Type B pancreatic cell (in vitro differentiated cells): ENCODE measurements around the gene PTS. TPM values are rescaled to one million over a fixed set of nuclear protein-coding genes. Genes with fewer than 3 reads are reported as not detected.

Experiments used
- DNase-seq: peaks from one replicate; pipeline ENCODE4 v3.0.0; 2021; ENCODE audit warnings: mixed read lengths; ENCODE audit not compliant: unreplicated experiment; ENCODE audit errors: extremely low spot score
- H3K27ac Mint-ChIP-seq: 2 replicates; pipeline ENCODE4 v1.8.0; 2021; ENCODE audit warnings: mild to moderate bottlenecking, mixed read lengths
- H3K27me3 Mint-ChIP-seq: 2 replicates; pipeline ENCODE4 v1.8.0; 2021; ENCODE audit warnings: mixed read lengths
- H3K36me3 Mint-ChIP-seq: 2 replicates; pipeline ENCODE4 v1.8.0; 2021; ENCODE audit warnings: mixed read lengths
- H3K4me1 Mint-ChIP-seq: one replicate; pipeline ENCODE4 v1.8.0; 2021; ENCODE audit warnings: mixed read lengths; ENCODE audit not compliant: unreplicated experiment
- H3K4me3 Mint-ChIP-seq: 2 replicates; pipeline ENCODE4 v1.8.0; 2021; ENCODE audit warnings: mild to moderate bottlenecking, mixed read lengths
- H3K9me3 Mint-ChIP-seq: 2 replicates; pipeline ENCODE4 v1.8.0; 2021; ENCODE audit warnings: mixed read lengths
- long read RNA-seq: library from polyadenylated mRNA; unstranded; transcript quantifications from one replicate; pipeline ENCODE4 v2.0.0, GENCODE V29; 2020
- total RNA-seq: library from RNA; stranded (reverse); gene quantifications from 2 replicates; pipeline ENCODE4 v1.2.1, GENCODE V29; 2021; ENCODE audit warnings: low replicate concordance
- TF ChIP-seq, protein P1 (sequence below): fragments of 200-600 bp; sonication (generic); conservative IDR thresholded peaks from 2 replicates; pipeline ENCODE4 v1.5.0; 2021; ENCODE audit warnings: antibody characterized with exemption, mild to moderate bottlenecking

The PTS gene
- total RNA-seq = 27.3 and 35.1 TPM in 2 replicates
- long read RNA-seq, transcript PTS-201 (6 exons, 935 nt) = major isoform, 14 of 18 reads
- long read RNA-seq, partial matches to known transcripts = 1 of 18 reads
- long read RNA-seq, other reads (novel, unspliced or antisense) = 3 of 18 reads

DNA sequence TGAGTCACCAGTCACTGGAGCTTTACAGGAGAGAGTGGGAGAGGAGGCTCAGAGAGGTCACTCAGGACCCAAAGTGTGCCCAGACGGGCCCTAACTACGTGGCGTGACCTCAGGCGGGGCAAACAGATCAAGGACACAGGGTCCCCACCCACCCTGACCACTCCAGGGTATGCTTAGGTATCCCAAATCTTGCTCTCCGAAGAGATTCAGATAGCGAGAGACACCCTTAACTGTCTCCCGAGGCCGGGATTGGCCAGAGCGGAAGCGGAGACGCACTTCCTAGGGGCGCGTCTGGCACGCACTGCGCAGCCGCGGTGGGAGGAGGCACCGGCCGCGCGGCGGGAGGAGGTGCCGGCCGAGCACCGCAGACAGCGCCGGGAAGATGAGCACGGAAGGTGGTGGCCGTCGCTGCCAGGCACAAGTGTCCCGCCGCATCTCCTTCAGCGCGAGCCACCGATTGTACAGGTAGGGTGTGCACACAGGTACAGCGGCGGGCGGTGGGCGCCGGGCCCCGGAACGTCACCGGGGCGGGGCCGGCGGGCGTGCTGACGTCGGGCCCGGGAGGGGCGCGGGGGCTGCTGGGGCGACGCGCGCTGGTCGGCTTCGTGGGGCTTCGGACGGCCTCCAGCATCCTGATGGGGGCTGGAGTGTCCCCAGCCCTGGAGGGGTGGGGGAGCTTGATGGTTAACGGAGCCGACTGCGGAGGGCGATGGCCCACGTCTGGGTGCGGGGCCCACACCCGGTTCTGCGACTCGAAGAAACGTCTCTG lies at the start of gene PTS:
PTS (plus strand) TSS at position 367 of the 769 bp plus-strand sequence; CDS start at position 383, 16 bp downstream.
- DNase-seq = peak; percentile 84

DNA sequence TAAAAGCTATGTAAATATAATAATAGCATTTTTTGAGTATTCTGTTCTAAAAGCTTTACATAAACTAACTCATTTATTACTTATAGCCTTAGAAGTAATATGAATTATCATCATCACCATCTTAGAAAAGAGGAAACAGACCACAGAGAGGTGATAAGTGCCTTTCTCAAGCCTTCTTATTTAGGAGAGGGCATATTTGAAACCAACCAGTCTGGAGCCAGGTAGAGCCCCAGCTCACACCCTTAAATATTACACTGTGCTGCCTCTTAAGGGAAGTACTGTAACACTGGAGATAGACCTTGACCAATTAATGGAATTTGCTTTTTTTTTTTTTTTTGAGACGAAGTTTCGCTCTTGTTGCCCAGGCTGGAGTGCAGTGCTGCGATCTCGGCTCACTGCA lies 48.6 kb upstream of the PTS start:
- Mint-ChIP-seq H3K36me3 (no peaks in the 10 kb centered on the region), H3K4me3 (no peak overlapping the region), H3K4me1 (peaks cover 17% of the 10 kb centered on the region), H3K9me3 (no peaks in the 10 kb centered on the region), H3K27me3 (peaks cover 3% of the 10 kb centered on the region), H3K27ac (no peak overlapping the region)
- no peak for DNase-seq
- TF ChIP-seq, protein P1, sequence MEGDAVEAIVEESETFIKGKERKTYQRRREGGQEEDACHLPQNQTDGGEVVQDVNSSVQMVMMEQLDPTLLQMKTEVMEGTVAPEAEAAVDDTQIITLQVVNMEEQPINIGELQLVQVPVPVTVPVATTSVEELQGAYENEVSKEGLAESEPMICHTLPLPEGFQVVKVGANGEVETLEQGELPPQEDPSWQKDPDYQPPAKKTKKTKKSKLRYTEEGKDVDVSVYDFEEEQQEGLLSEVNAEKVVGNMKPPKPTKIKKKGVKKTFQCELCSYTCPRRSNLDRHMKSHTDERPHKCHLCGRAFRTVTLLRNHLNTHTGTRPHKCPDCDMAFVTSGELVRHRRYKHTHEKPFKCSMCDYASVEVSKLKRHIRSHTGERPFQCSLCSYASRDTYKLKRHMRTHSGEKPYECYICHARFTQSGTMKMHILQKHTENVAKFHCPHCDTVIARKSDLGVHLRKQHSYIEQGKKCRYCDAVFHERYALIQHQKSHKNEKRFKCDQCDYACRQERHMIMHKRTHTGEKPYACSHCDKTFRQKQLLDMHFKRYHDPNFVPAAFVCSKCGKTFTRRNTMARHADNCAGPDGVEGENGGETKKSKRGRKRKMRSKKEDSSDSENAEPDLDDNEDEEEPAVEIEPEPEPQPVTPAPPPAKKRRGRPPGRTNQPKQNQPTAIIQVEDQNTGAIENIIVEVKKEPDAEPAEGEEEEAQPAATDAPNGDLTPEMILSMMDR = no peak

More for the DNA sequence above, at the start of gene PTS:
- Mint-ChIP-seq H3K9me3 (no peaks in the 10 kb centered on the region), H3K4me3 (peak within 1 kb of the TSS; percentile 88), H3K27ac (peak within 1 kb of the TSS; percentile 96), H3K27me3 (no peaks in the 10 kb centered on the region), H3K36me3 (peaks cover 10% of the 10 kb centered on the region), H3K4me1 (peaks cover 10% of the 10 kb centered on the region)
- TF ChIP-seq, protein P1 = no peak

DNA sequence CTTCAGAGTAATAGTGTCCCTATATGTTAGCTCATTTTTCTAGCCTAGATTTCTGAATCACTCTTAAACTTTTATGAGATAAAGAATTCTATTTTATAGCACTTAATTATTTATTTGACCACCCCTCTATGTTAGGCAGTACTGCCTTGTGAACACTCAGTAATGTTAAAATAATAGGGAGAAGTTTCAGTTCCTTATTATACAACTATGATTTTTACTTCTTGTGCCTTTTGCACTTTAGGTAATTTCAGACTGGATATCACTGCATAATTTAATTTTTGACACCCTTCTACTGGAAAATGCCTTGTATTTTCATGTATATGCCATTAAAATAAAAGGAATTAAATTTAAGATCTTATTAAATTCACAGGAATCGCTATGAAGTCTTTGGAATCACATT lies 47.8 kb upstream of the PTS start:
- TF ChIP-seq, protein P1 = no peak
- H3K4me3 Mint-ChIP-seq = no peak overlapping the region
- H3K27me3 Mint-ChIP-seq = peaks cover 3% of the 10 kb centered on the region
- H3K27ac Mint-ChIP-seq = no peak overlapping the region
- no peaks in the 10 kb centered on the region for H3K36me3 Mint-ChIP-seq
- H3K9me3 Mint-ChIP-seq = no peaks in the 10 kb centered on the region
- DNase-seq = no peak
- H3K4me1 Mint-ChIP-seq = peaks cover 17% of the 10 kb centered on the region

DNA sequence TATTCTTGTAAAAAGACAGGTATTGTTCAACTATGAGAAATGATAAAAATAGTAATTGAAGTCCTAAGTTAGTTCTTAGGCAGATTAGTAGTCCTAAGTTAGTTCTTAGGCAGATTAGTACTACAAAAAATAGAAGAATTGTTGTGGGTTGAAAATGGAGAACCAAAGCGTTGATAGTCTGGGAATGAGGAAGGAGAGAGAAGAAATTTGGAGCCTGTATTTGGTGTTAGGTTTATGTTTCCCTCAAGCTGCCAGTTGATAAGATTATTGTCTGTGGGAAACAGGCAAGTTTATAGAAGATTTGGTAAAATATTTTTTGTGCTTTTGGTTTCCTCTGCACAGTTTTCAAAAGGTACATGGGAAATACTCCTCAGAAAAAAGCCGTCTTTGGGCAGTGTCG lies 47.3 kb upstream of the PTS start:
- Mint-ChIP-seq H3K4me1 (peaks cover 17% of the 10 kb centered on the region), H3K36me3 (no peaks in the 10 kb centered on the region), H3K27me3 (peaks cover 3% of the 10 kb centered on the region), H3K9me3 (no peaks in the 10 kb centered on the region), H3K4me3 (no peak overlapping the region), H3K27ac (no peak overlapping the region)
- no peak for DNase-seq
- TF ChIP-seq, protein P1 = no peak

DNA sequence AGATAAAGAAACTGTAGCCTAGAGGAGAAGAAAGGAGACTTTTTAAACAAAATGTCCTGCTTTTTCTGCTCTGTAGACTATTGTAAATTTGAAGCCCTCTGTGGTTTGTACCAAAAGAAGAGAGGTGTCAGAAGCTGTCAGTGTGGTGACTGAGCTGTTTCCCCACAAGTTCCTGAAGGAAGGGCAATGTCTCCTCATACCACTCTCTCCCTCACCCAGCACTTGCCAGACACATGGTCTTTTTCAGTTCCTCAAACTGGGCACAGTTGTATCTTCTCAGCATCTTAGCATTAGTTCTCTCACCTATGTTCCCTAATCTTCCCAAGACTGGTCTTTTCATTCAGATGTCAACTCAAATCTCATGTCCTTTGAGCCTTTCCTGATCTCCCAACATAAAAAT lies 46.6 kb upstream of the PTS start:
- TF ChIP-seq, protein P1 = no peak
- H3K4me3 Mint-ChIP-seq = no peak overlapping the region
- no peak for DNase-seq
- peaks cover 3% of the 10 kb centered on the region for H3K27me3 Mint-ChIP-seq
- no peak overlapping the region for H3K27ac Mint-ChIP-seq
- H3K9me3 Mint-ChIP-seq = no peaks in the 10 kb centered on the region
- no peaks in the 10 kb centered on the region for H3K36me3 Mint-ChIP-seq
- H3K4me1 Mint-ChIP-seq = peaks cover 16% of the 10 kb centered on the region
